Lung microvascular endothelial cell (primary cell): ENCODE measurements around the gene GALNS. TPM values are rescaled to one million over a fixed set of nuclear protein-coding genes. Genes with fewer than 3 reads are reported as not detected.
"Not testable (repeated sequence)": the region's sequence is repeated elsewhere in the genome, so short reads cannot be mapped to it uniquely, and the experiment has no call there.

Source experiments
- DNase-seq, 2 donors: peaks; one replicate each; pipeline versions ENCODE4 v3.0.0 to v3.0.0-alpha.2; 2010; ENCODE audit warnings: low read depth in 2 of 2
- total RNA-seq: library from RNA; depleted of rRNA; stranded (reverse); fragments of >200 nt; gene quantifications from 2 replicates; pipeline ENCODE4 v1.2.1, GENCODE V29; 2014

The GALNS gene
- total RNA-seq, 1 donor from 2014 or later, result 17.1 TPM

DNA sequence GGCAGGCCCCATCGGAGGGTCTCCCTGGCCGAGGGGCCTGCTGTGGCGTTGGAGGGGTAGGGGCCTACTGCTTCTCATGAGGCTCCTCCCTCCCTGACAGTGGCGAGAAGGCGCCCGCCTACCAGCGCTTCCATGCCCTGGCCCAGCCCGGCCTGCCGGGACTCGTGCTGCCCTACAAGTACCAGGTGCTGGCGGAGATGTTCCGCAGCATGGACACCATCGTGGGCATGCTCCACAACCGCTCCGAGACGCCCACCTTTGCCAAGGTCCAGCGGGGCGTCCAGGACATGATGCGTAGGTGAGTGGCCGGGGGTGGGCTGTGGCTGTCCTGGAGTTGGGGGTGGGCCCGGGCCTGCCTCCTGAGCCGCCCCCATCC is 51.4 kb downstream of the GALNS start:
- no peak for DNase-seq

GRCh38 chr16:88804552-88805339 is 52.0 kb downstream of the GALNS start:
- no peak for DNase-seq

DNA sequence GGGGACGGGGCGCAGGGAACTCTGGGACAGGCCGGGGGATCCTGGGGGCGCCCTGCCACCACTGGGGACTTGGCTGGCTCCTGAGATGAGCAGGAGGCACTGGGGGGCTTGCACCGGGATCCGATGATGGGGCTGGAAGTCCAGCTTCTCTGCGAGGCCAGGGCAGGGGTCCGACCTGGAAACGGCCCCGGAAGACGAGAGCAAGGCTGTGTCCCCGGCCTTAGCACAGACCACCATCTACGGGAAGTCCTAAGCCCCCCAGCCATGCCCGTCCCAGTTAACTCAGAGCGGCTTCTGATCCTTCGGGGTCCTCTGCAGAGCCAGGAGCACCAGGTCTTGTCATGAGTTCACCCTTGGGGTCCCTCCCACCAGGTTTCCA is 52.6 kb downstream of the GALNS start:
- no peak for DNase-seq

GRCh38 chr16:88803264-88803987 is 53.3 kb downstream of the GALNS start, which contains the start of gene CDT1:
Gene CDT1 (plus strand): TSS chr16:88803789. CDS start chr16:88803832, 43 bp downstream.
- peak; percentile 76 to 84 for DNase-seq

GRCh38 chr16:88800277-88800592 is 56.5 kb downstream of the GALNS start:
- no peak for DNase-seq

GRCh38 chr16:88799569-88800276 is 57.0 kb downstream of the GALNS start:
- no peak for DNase-seq

DNA sequence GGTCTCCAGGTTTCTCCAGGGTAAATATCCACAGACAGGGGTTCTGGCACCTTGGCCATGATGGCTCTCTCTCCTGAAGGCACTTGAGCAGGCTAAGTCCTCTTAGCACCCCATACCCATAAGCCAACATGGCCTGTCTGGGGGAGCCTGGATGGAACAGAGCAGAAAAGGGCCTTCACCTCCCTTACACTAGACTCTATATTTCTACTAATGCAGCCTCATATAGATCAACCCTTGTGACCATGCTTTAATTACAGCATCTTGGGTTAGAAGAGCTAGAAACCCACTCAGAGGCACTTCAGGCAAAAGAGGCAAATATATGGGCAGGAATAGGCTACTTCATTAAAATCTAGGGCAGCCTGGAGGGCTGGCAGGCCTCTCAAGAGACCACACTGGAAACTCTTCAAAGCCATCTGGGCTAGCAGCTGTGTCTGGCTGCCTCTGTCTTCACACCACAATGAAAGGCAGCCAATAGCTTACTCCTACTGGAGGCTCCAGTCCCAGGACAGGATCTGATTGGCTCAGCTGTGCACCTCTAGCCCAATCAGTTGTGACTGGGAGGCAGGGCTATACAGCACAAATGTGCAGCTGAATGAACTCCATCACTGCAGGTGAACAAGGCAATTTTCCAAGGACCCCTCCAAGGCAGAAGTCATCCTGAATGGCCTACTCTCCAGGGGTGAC is 57.8 kb downstream of the GALNS start:
- DNase-seq, result no peak

DNA sequence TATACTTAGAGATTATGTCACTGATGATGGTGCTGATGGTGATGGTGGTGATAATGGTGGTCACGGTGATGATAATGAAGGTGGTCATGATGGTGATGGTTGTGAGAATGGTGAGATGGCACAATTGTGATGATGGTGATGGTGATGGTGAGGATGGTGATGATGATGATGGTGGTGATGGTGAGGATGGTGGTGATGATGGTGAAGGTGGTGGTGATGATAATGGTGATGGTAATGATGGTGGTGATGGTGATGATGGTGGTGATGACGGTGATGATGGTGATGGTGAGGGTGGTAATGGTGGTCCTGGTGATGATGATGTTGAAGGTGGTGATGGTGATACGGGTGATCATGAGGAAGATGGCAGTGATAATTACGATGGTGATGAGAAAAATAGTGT is 58.7 kb downstream of the GALNS start:
- DNase-seq, result no peak

- no peak for DNase-seq
Observed at GRCh38 chr16:88796278-88796677, 60.5 kb downstream of the GALNS start.

- no peak for DNase-seq
Observed at GRCh38 chr16:88793251-88793954, 63.3 kb downstream of the GALNS start.

DNA sequence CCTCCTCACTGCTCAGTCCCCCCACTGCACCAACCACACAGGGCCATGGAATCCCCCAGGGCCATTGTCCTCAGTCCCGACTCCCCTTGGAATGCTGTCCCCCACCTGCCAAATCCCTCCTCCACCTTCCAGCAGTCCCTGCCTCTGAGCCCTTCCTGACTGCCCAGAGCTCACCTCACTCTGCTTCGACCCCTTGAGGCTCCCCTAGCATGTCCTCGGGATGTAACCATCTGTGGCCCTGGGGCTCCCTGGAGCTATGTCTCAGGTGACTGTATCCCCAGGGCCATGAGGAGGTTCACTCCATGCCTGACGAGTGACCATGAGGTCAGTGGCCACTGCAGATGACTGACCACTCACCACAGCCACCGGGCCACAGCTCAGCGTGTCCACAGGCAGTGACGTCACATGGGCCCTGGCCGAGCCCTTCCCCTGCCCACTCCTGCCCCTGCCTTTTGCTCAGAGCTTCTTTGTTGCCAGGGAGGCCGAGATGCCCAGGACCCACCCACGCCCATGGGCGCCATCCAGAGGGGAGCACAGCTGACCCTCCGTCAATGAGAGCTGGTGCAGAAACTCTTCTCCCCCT is 64.0 kb downstream of the GALNS start:
- no peak for DNase-seq

DNA sequence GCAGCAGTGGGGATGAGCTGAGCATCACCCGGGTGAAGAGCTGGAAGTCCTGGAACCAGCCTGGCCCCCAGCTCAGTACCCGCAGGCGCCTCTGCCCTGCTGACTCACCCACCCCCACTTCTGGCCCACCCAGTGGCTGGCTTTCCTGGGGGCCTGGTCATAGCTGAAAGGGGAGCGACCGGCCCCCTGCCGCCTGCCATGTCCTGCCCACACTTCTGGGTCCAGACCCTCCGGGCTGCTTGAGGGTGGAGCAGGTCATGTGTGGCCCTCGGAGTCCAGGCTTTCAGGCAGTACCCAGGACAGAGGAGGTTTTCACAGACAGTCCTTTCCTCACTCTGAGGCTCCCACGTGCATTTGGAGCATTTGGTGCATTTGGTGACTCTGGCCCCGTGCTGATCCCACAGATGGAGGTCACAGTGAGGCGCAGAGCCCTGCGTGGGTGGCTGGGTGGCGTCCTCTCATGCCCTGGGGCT is 64.6 kb downstream of the GALNS start:
- DNase-seq, result no peak

DNA sequence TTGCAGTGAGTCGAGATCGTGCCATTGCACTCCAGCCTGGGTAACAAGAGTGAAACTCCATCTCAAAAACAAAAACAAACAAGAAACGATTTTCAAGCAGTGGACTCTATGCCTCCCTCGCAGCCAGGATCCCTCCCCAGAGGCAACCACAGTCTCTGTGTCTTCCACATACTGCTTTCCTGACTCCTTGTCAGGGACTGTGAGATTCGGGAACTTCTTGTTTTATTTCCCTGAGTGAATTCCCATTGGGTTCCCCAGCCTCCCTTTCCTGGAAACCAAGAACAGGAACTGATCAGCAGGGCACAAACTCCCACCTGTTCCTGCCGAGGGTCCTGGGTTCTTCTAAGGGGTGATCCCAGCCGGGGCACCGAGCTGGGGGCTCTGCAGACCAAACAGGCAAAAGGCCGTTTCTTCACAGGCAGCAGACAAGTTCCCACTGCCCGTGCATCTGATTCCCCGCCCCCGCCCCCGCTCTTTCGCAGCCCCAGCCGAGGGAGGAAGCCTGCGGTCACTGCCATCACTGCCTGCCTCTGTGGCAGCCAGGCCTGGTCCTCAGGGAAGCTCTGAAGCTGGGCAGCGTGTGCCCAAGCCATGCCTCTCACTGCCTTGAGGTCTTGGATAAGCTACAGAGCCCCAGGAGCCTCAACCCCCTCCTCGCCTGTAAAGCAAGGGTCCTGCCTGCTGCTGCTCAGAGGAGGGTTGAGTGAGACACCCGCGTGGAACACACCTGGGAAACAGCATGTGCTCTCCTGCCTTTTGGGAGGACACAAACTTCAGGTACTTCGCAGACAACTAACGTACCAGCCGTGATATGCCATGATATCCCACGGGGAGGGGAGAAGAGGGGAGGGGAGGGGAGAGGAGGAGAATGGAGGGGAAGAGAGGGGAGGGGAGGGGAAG is 66.2 kb downstream of the GALNS start:
- DNase-seq, result no peak

DNA sequence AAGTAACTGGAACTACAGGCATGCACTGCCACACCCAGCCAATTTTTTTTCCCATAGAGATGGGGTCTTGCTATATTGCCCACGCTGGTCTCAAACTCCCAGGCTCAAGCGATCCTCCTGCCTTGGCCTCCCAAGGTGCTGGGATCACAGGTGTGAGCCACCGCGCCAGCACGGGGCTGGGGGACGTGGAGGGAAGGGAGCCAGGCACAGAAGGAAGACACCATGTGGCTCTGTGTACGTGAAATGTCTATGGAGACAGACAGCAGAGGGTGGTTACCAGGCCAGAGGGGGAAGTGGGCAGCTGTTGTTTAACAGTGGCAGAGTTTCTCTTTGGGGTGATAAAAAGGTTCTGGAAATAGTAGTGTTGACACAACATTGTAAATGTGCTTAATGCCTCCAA is 67.2 kb downstream of the GALNS start:
- DNase-seq, result no peak

- DNase-seq, result not testable (repeated sequence)
Observed at GRCh38 chr16:88788749-88789148, 68.0 kb downstream of the GALNS start.

DNA sequence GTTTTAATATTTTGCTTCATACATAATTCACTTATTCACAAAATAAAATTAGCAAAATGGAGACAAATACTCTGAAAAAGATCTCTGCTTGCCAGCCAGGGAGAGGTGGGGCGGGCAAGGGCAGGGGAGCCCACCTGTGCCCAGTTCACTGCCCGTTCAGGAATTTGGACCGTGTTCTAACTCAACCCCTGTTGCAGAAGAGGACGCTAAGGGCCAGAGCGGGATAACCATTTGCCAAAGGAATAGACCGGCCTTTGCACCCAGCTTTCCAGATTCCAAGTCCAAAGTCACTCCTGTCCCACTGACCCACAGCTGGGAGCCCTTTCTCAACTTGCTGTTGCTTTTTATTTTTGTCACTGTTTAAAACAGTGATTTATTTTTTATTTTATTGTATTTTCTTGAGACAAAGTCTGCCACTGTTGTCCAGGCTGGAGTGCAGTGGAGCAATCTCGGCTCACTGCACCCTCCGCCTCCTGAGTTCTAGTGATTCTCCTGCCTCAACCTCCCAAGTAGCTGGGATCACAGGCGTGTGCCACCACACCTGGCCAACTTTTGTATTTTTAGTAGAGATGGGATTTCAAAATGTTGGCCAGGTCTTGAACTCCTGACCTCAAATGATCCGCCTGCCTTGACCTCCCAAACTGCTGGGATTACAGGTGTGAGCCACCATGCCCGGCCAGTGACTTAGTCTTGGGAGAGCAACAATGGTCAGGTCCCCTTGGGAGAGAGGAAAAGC is 69.0 kb downstream of the GALNS start:
- DNase-seq, result no peak

DNA sequence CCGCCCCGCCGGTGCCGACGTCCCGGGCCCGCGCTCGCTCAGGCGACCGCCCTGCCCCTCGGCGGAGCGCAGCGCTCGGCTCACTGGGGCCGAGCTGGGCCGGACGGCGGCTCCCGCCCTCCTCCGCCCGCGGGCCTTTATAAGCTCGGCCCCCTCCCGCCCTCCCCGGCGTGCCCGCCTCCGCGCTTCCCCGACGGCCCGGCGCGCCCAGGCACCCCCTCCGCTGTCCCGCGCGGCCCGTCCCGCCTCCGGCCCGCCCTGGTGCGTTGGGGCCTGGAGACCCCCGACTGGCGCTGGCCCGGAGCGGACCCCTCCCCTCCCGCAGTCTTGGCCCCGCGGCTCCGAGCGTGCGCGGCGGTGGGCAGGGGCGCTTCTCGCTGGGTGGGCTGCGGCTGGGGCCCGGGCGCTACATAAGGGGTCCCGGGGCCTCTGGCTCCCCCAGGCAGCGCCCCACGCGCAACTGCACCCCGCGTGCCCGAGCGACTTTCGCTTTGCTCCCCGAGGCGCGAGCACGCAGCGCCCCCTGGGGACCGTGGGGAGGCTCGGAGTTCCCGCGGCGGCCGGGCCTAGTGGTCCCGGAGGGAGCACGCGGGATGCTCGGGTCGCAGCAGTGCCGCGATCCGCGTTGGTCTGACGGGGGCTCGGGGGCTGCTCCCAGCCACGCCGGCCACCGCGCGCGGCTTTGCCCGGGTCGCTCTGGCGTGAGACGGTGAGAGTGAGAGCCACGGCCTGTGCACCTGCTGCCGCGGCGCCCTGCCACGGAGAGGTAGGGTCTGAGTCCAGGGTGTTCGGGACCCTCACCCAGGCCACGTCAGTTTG is 71.4 kb downstream of the GALNS start, which contains the start of gene PIEZO1:
Gene PIEZO1 (minus strand): TSS at position 115 of the 819 bp plus-strand sequence. CDS start 256 bp downstream, outside the sequence.
- DNase-seq, result peak; percentile 69 to 83

DNA sequence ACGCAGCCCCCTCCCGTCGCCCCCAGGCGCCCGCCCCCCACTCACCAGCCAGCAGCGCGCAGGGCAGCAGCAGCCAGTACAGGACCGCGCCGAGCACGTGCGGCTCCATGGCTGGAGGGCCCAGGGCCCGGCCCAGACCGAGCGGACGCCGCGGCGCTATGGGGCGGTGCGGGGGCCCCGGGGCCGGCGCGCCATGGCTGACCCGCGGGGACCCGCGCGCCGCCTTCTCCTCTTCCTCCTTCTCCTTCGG is 72.0 kb downstream of the GALNS start:
- DNase-seq, result no peak
